Panc1 (cell line): ENCODE measurements around the gene APAF1. TPM values are rescaled to one million over a fixed set of nuclear protein-coding genes. Genes with fewer than 3 reads are reported as not detected.

Source experiments
- ATAC-seq: fragments of 200-7000 bp; cut with Tn5 transposase; 2 replicates; pipeline ENCODE4 v1.9.1; 2020; ENCODE audit warnings: mild to moderate bottlenecking, moderate library complexity
- BruUV-seq: library from RNA; stranded (reverse); fragments of 400-500 nt; replicated peaks from 2 replicates; lab custom pipeline; 2021; lab: Mats Ljungman, UMichigan
- CTCF ChIA-PET: fragments of 300-600 bp; sonication (Branson Sonifier 250); formaldehyde crosslinking; loops from one replicate; lab custom pipeline; 2022; ENCODE audit warnings: antibody characterized with exemption; lab: Charles Lee
- POLR2A ChIA-PET: fragments of 300-600 bp; sonication (Branson Sonifier 250); formaldehyde crosslinking; loops from one replicate; lab custom pipeline; 2022; ENCODE audit warnings: antibody characterized with exemption; lab: Charles Lee
- DNase-seq: peaks from one replicate; pipeline ENCODE4 v3.0.0-alpha.2; 2010; ENCODE audit warnings: low read depth, low spot score
- H3K27ac ChIP-seq: 2 replicates; pipeline ENCODE4 v1.5.1; 2011; ENCODE audit warnings: mild to moderate bottlenecking, low read length, inconsistent platforms
- H3K27me3 ChIP-seq: fragments of 200-500 bp; sonication (Bioruptor generic); 2 replicates; pipeline ENCODE4 v1.6.0; 2014; ENCODE audit warnings: low read length, inconsistent platforms; ENCODE audit not compliant: control insufficient read depth, insufficient read depth
- H3K36me3 ChIP-seq: fragments of 200-500 bp; sonication (Bioruptor generic); 2 replicates; pipeline ENCODE4 v1.5.1; 2014; ENCODE audit warnings: inconsistent platforms, mild to moderate bottlenecking, low read length, moderate library complexity; ENCODE audit not compliant: control insufficient read depth, insufficient read depth
- H3K4me1 ChIP-seq: 2 replicates; pipeline ENCODE4 v1.5.1; 2011; ENCODE audit warnings: inconsistent platforms, mild to moderate bottlenecking, low read length, moderate library complexity; ENCODE audit not compliant: control insufficient read depth, insufficient read depth
- H3K4me3 ChIP-seq, 2 experiments: 2 replicates each; pipeline ENCODE4 v1.5.1; 2011 to 2012; ENCODE audit warnings: low read depth in 2 of 2, low read length in 2 of 2, mild to moderate bottlenecking in 2 of 2, inconsistent platforms in 1 of 2, moderate library complexity in 1 of 2
- H3K9me3 ChIP-seq: fragments of 200-500 bp; sonication (Bioruptor generic); 2 replicates; pipeline ENCODE4 v1.5.1; 2014; ENCODE audit warnings: low read depth, mild to moderate bottlenecking, inconsistent platforms, low read length, moderate library complexity; ENCODE audit not compliant: control insufficient read depth, insufficient read depth
- CTCF ChIP-seq: fragments of 450-650 bp; IDR thresholded peaks from 2 replicates; pipeline ENCODE4 v1.5.1; 2017; ENCODE audit warnings: mild to moderate bottlenecking
- POLR2AphosphoS5 ChIP-seq: IDR thresholded peaks from 2 replicates; pipeline ENCODE4 v1.6.1; 2012; ENCODE audit warnings: mild to moderate bottlenecking, low read depth, low read length, moderate library complexity
- REST ChIP-seq, 2 experiments: IDR thresholded peaks; 2 replicates each; pipeline ENCODE4 v1.6.1; 2011 to 2012; ENCODE audit warnings: low read depth in 2 of 2, control low read depth in 1 of 2, low read length in 1 of 2, mild to moderate bottlenecking in 1 of 2, moderate library complexity in 1 of 2; ENCODE audit not compliant: insufficient read depth in 1 of 2
- SIN3A ChIP-seq: IDR thresholded peaks from 2 replicates; pipeline ENCODE4 v1.6.1; 2012; ENCODE audit warnings: low read depth, mild to moderate bottlenecking, low read length, moderate library complexity, borderline replicate concordance; ENCODE audit not compliant: insufficient read depth
- TCF7L2 ChIP-seq: IDR thresholded peaks from 2 replicates; pipeline ENCODE4 v1.6.1; 2011; ENCODE audit warnings: mild to moderate bottlenecking, low read depth, low read length, inconsistent platforms
- in situ Hi-C: cut with HindIII; loops from 2 replicates; pipeline ENCODE4 v1.10.0; 2016; ENCODE audit warnings: low sequenced_read_pairs, low pct_unique_long_range_greater_than_20kb
- intact Hi-C: fragments of 100-400 bp; cut with micrococcal nuclease; formaldehyde crosslinking; loops from one replicate; pipeline ENCODE4 v1.10.0; 2022; ENCODE audit not compliant: unreplicated experiment
- total RNA-seq: library from RNA; stranded (reverse); gene quantifications from one replicate; pipeline ENCODE4 v1.2.1, GENCODE V29; 2021; ENCODE audit not compliant: unreplicated experiment

Gene APAF1
- total RNA-seq, 1 experiment from 2014 or later = 15.6 TPM

GRCh38 chr12:98671459-98671858, 26.4 kb downstream of the APAF1 start:
- DNase-seq = no peak
- ChIA-PET POLR2A (no interaction called here), CTCF (no interaction called here)
- no peaks in the 10 kb centered on the region for H3K4me1 ChIP-seq
- intact Hi-C loops = no loop called here
- no peak for TF ChIP-seq POLR2AphosphoS5
- no peak for TF ChIP-seq REST (IDR thresholded peaks at IDR 0.05; ENCODE audit: insufficient read depth in 1 of 2, low read depth in 2 of 2, low read length in 1 of 2)
- TF ChIP-seq SIN3A = no peak
- no peak for TF ChIP-seq TCF7L2
- TF ChIP-seq CTCF = no peak
- no peaks in the 10 kb centered on the region for H3K9me3 ChIP-seq
- BruUV-seq = no TSS peak
- peaks cover 5% of the 10 kb centered on the region; the same call in 1 of the 2 replicates for H3K36me3 ChIP-seq
- no peak for ATAC-seq
- H3K27ac ChIP-seq = no peak overlapping the region
- no peak overlapping the region for H3K4me3 ChIP-seq
- in situ Hi-C loops = no loop called here
- no peaks in the 10 kb centered on the region for H3K27me3 ChIP-seq

- ChIA-PET CTCF (no interaction called here), POLR2A (no interaction called here)
- ATAC-seq = no peak
- H3K27me3 ChIP-seq = no peaks in the 10 kb centered on the region
- H3K4me1 ChIP-seq = no peaks in the 10 kb centered on the region
- H3K4me3 ChIP-seq = no peak overlapping the region
- TF ChIP-seq REST (IDR thresholded peaks at IDR 0.05; ENCODE audit: insufficient read depth in 1 of 2, low read depth in 2 of 2, low read length in 1 of 2) (no peak), TCF7L2 (no peak), SIN3A (no peak), CTCF (no peak), POLR2AphosphoS5 (no peak)
- no peaks in the 10 kb centered on the region for H3K9me3 ChIP-seq
- no TSS peak for BruUV-seq
- H3K36me3 ChIP-seq = peaks cover 5% of the 10 kb centered on the region; the same call in 1 of the 2 replicates
- no peak overlapping the region for H3K27ac ChIP-seq
- in situ Hi-C loops (no loop called here), intact Hi-C loops (no loop called here)
- DNase-seq = no peak
Measured at GRCh38 chr12:98674841-98675240, 29.8 kb downstream of the APAF1 start.
